Body of pancreas (tissue), 4 donors: ENCODE data around the gene KLRK1.

Experiments
- POLR2A ChIP-seq, 3 donors: fragments of 450-650 bp; IDR thresholded peaks; one replicate each; pipeline ENCODE4 v1.6.1; 2016; ENCODE audit warnings: antibody characterized with exemption in 3 of 3, mild to moderate bottlenecking in 2 of 3
- TF ChIP-seq, protein P1 (sequence below), 7 experiments: fragments of 450-650 bp in 4 of 7; fragments of 200-600 bp in 3 of 7; sonication (generic) in 3 of 7; IDR thresholded peaks; one replicate each; pipeline ENCODE4 v1.5.1; 2016 to 2019; ENCODE audit warnings: antibody characterized with exemption in 7 of 7

- TF ChIP-seq, protein P1, sequence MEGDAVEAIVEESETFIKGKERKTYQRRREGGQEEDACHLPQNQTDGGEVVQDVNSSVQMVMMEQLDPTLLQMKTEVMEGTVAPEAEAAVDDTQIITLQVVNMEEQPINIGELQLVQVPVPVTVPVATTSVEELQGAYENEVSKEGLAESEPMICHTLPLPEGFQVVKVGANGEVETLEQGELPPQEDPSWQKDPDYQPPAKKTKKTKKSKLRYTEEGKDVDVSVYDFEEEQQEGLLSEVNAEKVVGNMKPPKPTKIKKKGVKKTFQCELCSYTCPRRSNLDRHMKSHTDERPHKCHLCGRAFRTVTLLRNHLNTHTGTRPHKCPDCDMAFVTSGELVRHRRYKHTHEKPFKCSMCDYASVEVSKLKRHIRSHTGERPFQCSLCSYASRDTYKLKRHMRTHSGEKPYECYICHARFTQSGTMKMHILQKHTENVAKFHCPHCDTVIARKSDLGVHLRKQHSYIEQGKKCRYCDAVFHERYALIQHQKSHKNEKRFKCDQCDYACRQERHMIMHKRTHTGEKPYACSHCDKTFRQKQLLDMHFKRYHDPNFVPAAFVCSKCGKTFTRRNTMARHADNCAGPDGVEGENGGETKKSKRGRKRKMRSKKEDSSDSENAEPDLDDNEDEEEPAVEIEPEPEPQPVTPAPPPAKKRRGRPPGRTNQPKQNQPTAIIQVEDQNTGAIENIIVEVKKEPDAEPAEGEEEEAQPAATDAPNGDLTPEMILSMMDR (IDR thresholded peaks at IDR 0.05), result no peak
- no peak for TF ChIP-seq POLR2A (IDR thresholded peaks at IDR 0.05)
These were observed 17.3 kb downstream of the KLRK1 start for GRCh38 chr12:10372559-10372958.
